K562 (cell line): ENCODE data around the gene GOLGA6L26. TPM values are rescaled to one million over a fixed set of nuclear protein-coding genes. Genes with fewer than 3 reads are reported as not detected.
"Not testable (repeated sequence)": the region's sequence is repeated elsewhere in the genome, so short reads cannot be mapped to it uniquely, and the experiment has no call there.

Experiments
- ATAC-seq: fragments of 200-7000 bp; cut with Tn5 transposase; 3 replicates; pipeline ENCODE4 v1.9.1; 2020; ENCODE audit warnings: moderate library complexity
- BruUV-seq: library from RNA; stranded (reverse); fragments of 400-500 nt; replicated peaks from 2 replicates; lab custom pipeline; 2021; lab: Mats Ljungman, UMichigan
- CTCF ChIA-PET: fragments of 300-600 bp; formaldehyde crosslinking; extraction: SDS; loops from one replicate; lab custom pipeline; 2021; ENCODE audit warnings: low intra/inter-chr PET ratio; lab: Yijun Ruan, JAX
- POLR2A ChIA-PET: fragments of 300-600, 350-650 bp; sonication (Branson Sonifier 250); formaldehyde crosslinking; extraction: SDS; loops from one replicate; lab custom pipeline; 2021; ENCODE audit warnings: antibody characterized with exemption, inconsistent platforms; lab: Yijun Ruan, JAX
- DNase-seq, 4 experiments: peaks; one replicate each; pipeline versions ENCODE4 v3.0.0 to v3.0.0-alpha.2; 2011 to 2018; ENCODE audit warnings: low spot score in 3 of 4, mixed read lengths in 3 of 4; ENCODE audit errors: extremely low read depth in 1 of 4
- FAIRE-seq: peaks from 2 replicates; lab custom pipeline; 2011; peaks lifted over from hg19 to GRCh38; lab: Jason Lieb, UNC
- H2AFZ ChIP-seq: 2 replicates; pipeline ENCODE4 v1.6.0; 2011; ENCODE audit warnings: low read depth, low read length, control low read depth, inconsistent platforms
- H3K27ac ChIP-seq: fragments of 200-600 bp; 3 replicates; pipeline ENCODE4 v1.8.0; 2011; ENCODE audit warnings: low read depth, mild to moderate bottlenecking, control low read depth, inconsistent platforms, low read length, moderate library complexity, mixed read lengths; ENCODE audit errors: extremely low read depth
- H3K27me3 ChIP-seq, 2 experiments: fragments of 300-600 bp in 1 of 2; 2 replicates in 1 of 2; 3 replicates in 1 of 2; pipeline versions ENCODE4 v1.6.0 to v1.8.0; 2011; ENCODE audit warnings: inconsistent platforms in 2 of 2, low read length in 2 of 2, mild to moderate bottlenecking in 1 of 2, mixed read lengths in 1 of 2, moderate library complexity in 1 of 2; ENCODE audit not compliant: control insufficient read depth in 2 of 2, insufficient read depth in 2 of 2
- H3K36me3 ChIP-seq: fragments of 300-600 bp; 3 replicates; pipeline ENCODE4 v1.8.0; 2011; ENCODE audit warnings: mild to moderate bottlenecking, low read length, inconsistent platforms; ENCODE audit not compliant: control insufficient read depth, insufficient read depth
- H3K4me1 ChIP-seq, 2 experiments: fragments of 200-600 bp in 1 of 2; replicated peaks in 1 of 2; 2 replicates in 1 of 2; 3 replicates in 1 of 2; pipeline versions ENCODE4 v1.5.1 to v1.8.0; 2011; ENCODE audit warnings: inconsistent platforms in 2 of 2, low read length in 2 of 2, mild to moderate bottlenecking in 1 of 2, mixed read lengths in 1 of 2, moderate library complexity in 1 of 2; ENCODE audit not compliant: control insufficient read depth in 2 of 2, insufficient read depth in 2 of 2
- H3K4me2 ChIP-seq: 2 replicates; pipeline ENCODE4 v1.6.1; 2011; ENCODE audit warnings: low read length, control low read depth, inconsistent platforms, mixed read lengths; ENCODE audit not compliant: insufficient read depth
- H3K4me3 ChIP-seq: fragments of 200-600 bp; sonication (generic), shearing (Covaris generic); 2 replicates; pipeline ENCODE4 v1.5.1; 2016; ENCODE audit warnings: control low read depth, inconsistent platforms
- H3K79me2 ChIP-seq: fragments of 200-600 bp; 3 replicates; pipeline ENCODE4 v1.8.0; 2011; ENCODE audit warnings: low read length, inconsistent platforms; ENCODE audit not compliant: control insufficient read depth, insufficient read depth
- H3K9ac ChIP-seq, 2 experiments: 2 replicates each; pipeline versions ENCODE4 v1.6.0 to v1.6.1; 2011; ENCODE audit warnings: low read depth in 2 of 2, low read length in 2 of 2, control low read depth in 1 of 2, inconsistent platforms in 1 of 2, mild to moderate bottlenecking in 1 of 2, mixed read lengths in 1 of 2; ENCODE audit not compliant: insufficient read depth in 1 of 2
- H3K9me1 ChIP-seq: one replicate; pipeline ENCODE4 v1.6.0; 2011; ENCODE audit warnings: inconsistent platforms, mild to moderate bottlenecking, low read length, moderate library complexity; ENCODE audit not compliant: control insufficient read depth, insufficient read depth
- H3K9me3 ChIP-seq: replicated peaks from 2 replicates; pipeline ENCODE4 v1.5.1; 2011; ENCODE audit warnings: low read depth, low read length, inconsistent platforms; ENCODE audit not compliant: control insufficient read depth, insufficient read depth
- H4K20me1 ChIP-seq: replicated peaks from 2 replicates; pipeline ENCODE4 v1.6.1; 2011; ENCODE audit warnings: low read length, inconsistent platforms, mixed read lengths; ENCODE audit not compliant: control insufficient read depth, insufficient read depth
- WGBS: fragments of 100-300 bp; shearing (Covaris generic); methylation state at CpG from one replicate; pipeline ENCODE4 v1.1.6; 2016; ENCODE audit warnings: low coverage, mixed read lengths; ENCODE audit not compliant: insufficient coverage; ENCODE audit errors: missing lambda C conversion rate; 5-methylcytosine and 5-hydroxymethylcytosine counted together
- in situ Hi-C: fragments of 300-500 bp; cut with MboI; formaldehyde crosslinking; loops from 4 replicates; pipeline ENCODE4 v1.15.0; 2018; ENCODE audit warnings: inconsistent platforms, mixed read lengths
- intact Hi-C: fragments of 100-400 bp; cut with micrococcal nuclease; formaldehyde crosslinking; loops from 2 replicates; pipeline ENCODE4 v1.14.2; 2022
- polyA plus RNA-seq, 8 experiments: library from polyadenylated mRNA; depleted of rRNA in 4 of 8; stranded (reverse) in 5 of 8; unstranded in 3 of 8; fragments of >200 nt; fragmentation: Nextera tagmentation in 2 of 8; fragmentation: Illumina TruSeq in 1 of 8; extraction: Ambion mirVana in 2 of 8; extraction: Trizol in 1 of 8; gene quantifications; 2 replicates each; pipeline versions ENCODE4 v1.2.1 to v1.2.3, GENCODE V29; 2011 to 2014; ENCODE audit warnings: inconsistent platforms in 1 of 8, missing spikeins in 1 of 8
- total RNA-seq, 7 experiments: library from RNA; depleted of rRNA in 6 of 7; stranded (reverse); fragments of >200 nt in 6 of 7; fragmentation: Illumina TruSeq in 2 of 7; extraction: Trizol in 2 of 7; gene quantifications; 2 replicates each; pipeline versions ENCODE4 v1.2.1 to v1.2.3, GENCODE V29; 2011 to 2021; ENCODE audit warnings: low replicate concordance in 1 of 7

GOLGA6L26 gene
- total and polyA plus RNA-seq, 9 of the 15 experiments (the other 6 are each of a cell fraction or from before 2014, with no cell fraction given): not detected

DNA sequence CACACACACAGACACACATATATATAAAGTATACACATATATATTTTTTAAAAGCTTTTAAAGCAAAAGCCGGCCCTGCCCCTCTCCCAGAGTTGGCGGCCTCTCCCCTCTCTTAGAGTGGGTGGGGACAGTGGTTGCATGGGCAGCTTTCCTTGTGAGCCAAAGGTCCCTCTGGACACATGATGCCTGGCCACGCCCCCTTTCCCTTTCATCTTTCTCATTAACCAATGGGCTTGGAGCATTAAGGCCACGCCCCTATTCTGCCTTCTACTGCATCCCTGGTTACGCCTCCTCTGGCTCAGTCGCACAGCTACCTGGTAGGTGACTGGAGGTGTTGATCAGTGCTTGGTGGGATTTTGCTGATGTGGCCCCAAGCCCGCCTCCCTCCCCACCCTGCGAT is 20.5 kb upstream of the GOLGA6L26 start, which contains the start of gene GOLGA8S:
TSS of gene GOLGA8S (plus strand) at position 301 of the 400 bp plus-strand sequence. CDS start at position 363, 62 bp downstream.
- H3K4me1 ChIP-seq, H3K27me3 ChIP-seq, H3K9me3 ChIP-seq, H3K27ac ChIP-seq, in situ Hi-C loops, H3K9me1 ChIP-seq, CTCF ChIA-PET, H4K20me1 ChIP-seq, H3K4me3 ChIP-seq, H3K9ac ChIP-seq, FAIRE-seq, H2AFZ ChIP-seq, BruUV-seq, DNase-seq, POLR2A ChIA-PET, H3K4me2 ChIP-seq, H3K79me2 ChIP-seq, H3K36me3 ChIP-seq, ATAC-seq, intact Hi-C loops: not testable (repeated sequence)
- WGBS: no CpG with 5 or more reads among the region's 8 CpGs

DNA sequence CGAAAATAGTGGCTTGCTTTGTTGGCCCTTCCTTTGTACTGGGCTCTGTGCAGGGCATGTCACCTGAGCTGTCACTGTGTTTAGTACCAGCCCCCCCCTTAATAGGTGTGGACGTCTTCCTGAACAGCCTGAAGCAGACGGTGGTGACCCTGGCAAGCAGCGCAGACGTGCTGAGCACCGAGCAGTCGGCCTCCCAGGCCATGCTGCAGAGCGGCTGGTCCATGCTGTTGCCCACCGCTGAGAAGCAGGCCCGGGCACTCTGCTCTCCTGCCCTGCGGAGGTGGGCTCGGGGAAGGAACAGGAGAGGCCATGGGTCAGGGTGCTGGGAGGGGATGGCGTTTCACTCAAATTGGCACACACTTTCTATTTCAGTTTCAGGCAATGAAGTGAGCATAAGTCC is 22.8 kb downstream of the GOLGA6L26 start:
- H3K27ac ChIP-seq, CTCF ChIA-PET, intact Hi-C loops, H3K36me3 ChIP-seq, H3K4me3 ChIP-seq, ATAC-seq, FAIRE-seq, POLR2A ChIA-PET, H3K4me1 ChIP-seq, H3K4me2 ChIP-seq, H2AFZ ChIP-seq, BruUV-seq, H4K20me1 ChIP-seq, in situ Hi-C loops, H3K27me3 ChIP-seq, H3K9me3 ChIP-seq, DNase-seq, H3K79me2 ChIP-seq, H3K9ac ChIP-seq, H3K9me1 ChIP-seq: not testable (repeated sequence)
- WGBS: 86% methylated on average over 4 of the region's 13 CpGs

DNA sequence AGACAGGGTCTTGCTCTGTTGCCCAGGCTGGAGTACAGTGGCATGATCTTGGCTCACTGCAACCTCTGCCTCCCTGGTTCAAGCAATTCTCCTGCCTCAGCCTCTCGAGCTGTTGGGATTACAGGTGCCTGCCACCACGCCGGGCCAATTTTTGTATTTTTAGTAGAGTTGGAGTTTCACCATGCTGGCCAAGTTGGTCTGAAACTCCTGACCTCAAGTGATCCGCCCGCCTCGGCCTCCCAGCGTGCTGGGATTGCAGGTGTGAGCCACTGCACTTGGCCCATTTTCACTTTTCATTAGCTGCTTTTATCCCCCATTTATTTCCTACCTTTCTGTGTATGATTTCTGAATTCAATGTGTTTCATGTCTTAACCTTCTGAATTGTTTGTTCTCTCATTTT is 28.1 kb downstream of the GOLGA6L26 start:
- POLR2A ChIA-PET, H3K9me1 ChIP-seq, H3K9me3 ChIP-seq, H3K36me3 ChIP-seq, H3K4me1 ChIP-seq, H2AFZ ChIP-seq, BruUV-seq, H3K27ac ChIP-seq, H3K4me3 ChIP-seq, intact Hi-C loops, CTCF ChIA-PET, FAIRE-seq, DNase-seq, H3K27me3 ChIP-seq, in situ Hi-C loops, H3K9ac ChIP-seq, H4K20me1 ChIP-seq, H3K4me2 ChIP-seq, ATAC-seq: not testable (repeated sequence)
- WGBS: no CpG with 5 or more reads among the region's 7 CpGs
- peaks cover 22% of the 10 kb centered on the region for H3K79me2 ChIP-seq

DNA sequence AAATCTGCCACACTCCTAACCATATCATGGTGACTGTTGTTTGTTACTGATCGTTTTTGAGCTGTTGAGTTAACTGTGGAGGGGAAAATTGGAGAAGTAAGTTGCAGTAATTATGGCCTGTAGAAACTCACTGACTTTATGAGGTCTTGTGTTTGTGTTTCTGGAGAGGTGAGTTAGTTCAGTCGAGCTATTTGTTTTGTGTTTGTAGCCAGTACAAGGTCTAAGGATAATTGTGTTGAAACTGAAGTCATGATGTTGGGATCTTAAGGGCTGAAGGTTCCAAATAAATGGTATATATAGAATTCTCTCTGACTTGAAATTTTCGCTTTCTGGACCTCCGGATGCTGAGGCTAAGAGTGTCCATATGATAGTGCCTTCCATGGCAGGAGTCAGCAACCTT is 29.2 kb downstream of the GOLGA6L26 start:
- CTCF ChIA-PET, H3K36me3 ChIP-seq, POLR2A ChIA-PET, H4K20me1 ChIP-seq, H3K27me3 ChIP-seq, H3K4me1 ChIP-seq, intact Hi-C loops, FAIRE-seq, H3K27ac ChIP-seq, H3K9me1 ChIP-seq, H3K4me2 ChIP-seq, H3K9me3 ChIP-seq, ATAC-seq, H2AFZ ChIP-seq, in situ Hi-C loops, DNase-seq, H3K9ac ChIP-seq, BruUV-seq: not testable (repeated sequence)
- WGBS: 18% methylated on average over 2 of the region's 4 CpGs
- Histone ChIP-seq H3K79me2 (peaks cover 22% of the 10 kb centered on the region), H3K4me3 (peak overlapping the region; percentile 17; the same call in 1 of the 2 replicates)
